HL-60 (cell line): ENCODE data around the gene FARP2.

Experiments
- POLR2AphosphoS5 ChIP-seq: IDR thresholded peaks from 2 replicates; pipeline ENCODE4 v1.6.1; 2012; ENCODE audit warnings: low read depth
- TF ChIP-seq, protein P1 (sequence below): IDR thresholded peaks from one replicate; pipeline ENCODE4 v1.5.1; 2011; ENCODE audit warnings: low read length, control low read depth, inconsistent platforms; ENCODE audit not compliant: insufficient read depth
- TF ChIP-seq, protein P2 (sequence below): IDR thresholded peaks from 2 replicates; pipeline ENCODE4 v1.6.1; 2012; ENCODE audit warnings: low read depth; ENCODE audit not compliant: insufficient replicate concordance

DNA sequence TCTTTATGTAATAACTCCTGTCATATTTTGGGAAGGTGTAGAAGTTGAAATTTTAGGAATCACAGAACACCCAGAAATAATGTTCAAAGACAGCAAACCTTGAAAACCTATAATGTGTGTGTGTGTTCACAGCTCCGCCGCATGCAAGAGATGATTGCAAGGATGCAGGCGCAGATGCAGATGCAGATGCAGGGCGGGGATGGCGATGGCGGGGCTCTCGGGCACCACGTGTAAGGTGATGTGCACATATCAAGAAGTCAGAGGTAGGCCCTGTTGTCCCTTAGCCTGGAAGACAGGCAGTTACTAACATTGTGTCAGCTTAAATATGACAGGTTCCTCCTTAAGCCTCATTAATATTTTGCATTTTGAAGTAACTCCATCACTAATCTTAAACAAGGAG lies 6.1 kb upstream of the FARP2 start:
- TF ChIP-seq, protein P1, sequence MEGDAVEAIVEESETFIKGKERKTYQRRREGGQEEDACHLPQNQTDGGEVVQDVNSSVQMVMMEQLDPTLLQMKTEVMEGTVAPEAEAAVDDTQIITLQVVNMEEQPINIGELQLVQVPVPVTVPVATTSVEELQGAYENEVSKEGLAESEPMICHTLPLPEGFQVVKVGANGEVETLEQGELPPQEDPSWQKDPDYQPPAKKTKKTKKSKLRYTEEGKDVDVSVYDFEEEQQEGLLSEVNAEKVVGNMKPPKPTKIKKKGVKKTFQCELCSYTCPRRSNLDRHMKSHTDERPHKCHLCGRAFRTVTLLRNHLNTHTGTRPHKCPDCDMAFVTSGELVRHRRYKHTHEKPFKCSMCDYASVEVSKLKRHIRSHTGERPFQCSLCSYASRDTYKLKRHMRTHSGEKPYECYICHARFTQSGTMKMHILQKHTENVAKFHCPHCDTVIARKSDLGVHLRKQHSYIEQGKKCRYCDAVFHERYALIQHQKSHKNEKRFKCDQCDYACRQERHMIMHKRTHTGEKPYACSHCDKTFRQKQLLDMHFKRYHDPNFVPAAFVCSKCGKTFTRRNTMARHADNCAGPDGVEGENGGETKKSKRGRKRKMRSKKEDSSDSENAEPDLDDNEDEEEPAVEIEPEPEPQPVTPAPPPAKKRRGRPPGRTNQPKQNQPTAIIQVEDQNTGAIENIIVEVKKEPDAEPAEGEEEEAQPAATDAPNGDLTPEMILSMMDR, result no peak
- TF ChIP-seq, protein P2, sequence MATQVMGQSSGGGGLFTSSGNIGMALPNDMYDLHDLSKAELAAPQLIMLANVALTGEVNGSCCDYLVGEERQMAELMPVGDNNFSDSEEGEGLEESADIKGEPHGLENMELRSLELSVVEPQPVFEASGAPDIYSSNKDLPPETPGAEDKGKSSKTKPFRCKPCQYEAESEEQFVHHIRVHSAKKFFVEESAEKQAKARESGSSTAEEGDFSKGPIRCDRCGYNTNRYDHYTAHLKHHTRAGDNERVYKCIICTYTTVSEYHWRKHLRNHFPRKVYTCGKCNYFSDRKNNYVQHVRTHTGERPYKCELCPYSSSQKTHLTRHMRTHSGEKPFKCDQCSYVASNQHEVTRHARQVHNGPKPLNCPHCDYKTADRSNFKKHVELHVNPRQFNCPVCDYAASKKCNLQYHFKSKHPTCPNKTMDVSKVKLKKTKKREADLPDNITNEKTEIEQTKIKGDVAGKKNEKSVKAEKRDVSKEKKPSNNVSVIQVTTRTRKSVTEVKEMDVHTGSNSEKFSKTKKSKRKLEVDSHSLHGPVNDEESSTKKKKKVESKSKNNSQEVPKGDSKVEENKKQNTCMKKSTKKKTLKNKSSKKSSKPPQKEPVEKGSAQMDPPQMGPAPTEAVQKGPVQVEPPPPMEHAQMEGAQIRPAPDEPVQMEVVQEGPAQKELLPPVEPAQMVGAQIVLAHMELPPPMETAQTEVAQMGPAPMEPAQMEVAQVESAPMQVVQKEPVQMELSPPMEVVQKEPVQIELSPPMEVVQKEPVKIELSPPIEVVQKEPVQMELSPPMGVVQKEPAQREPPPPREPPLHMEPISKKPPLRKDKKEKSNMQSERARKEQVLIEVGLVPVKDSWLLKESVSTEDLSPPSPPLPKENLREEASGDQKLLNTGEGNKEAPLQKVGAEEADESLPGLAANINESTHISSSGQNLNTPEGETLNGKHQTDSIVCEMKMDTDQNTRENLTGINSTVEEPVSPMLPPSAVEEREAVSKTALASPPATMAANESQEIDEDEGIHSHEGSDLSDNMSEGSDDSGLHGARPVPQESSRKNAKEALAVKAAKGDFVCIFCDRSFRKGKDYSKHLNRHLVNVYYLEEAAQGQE, result no peak
- no peak for TF ChIP-seq POLR2AphosphoS5
